Gastroesophageal sphincter (tissue), 4 donors: Measurements from ENCODE around the gene TNFRSF17. TPM values are rescaled to one million over a fixed set of nuclear protein-coding genes. Genes with fewer than 3 reads are reported as not detected.

Experiments used
- ATAC-seq: fragments of 150-250 bp; one replicate; pipeline ENCODE4 v1.9.1; 2016; ENCODE audit warnings: mild to moderate bottlenecking, moderate library complexity
- H3K27ac ChIP-seq, 4 donors: fragments of 200-600 bp; sonication (generic) in 3 of 4; 1 replicate in 3 of 4; 2 replicates in 1 of 4; pipeline ENCODE4 v1.5.1; 2016 to 2019
- H3K27me3 ChIP-seq: fragments of 200-600 bp; sonication (generic); one replicate; pipeline ENCODE4 v1.5.1; 2019
- H3K36me3 ChIP-seq, 2 donors: fragments of 200-600 bp; sonication (generic); one replicate each; pipeline ENCODE4 v1.5.1; 2019; ENCODE audit warnings: control low read depth in 1 of 2
- H3K4me1 ChIP-seq, 3 donors: fragments of 200-600 bp; sonication (generic); 1 replicate in 2 of 3; 2 replicates in 1 of 3; pipeline ENCODE4 v1.5.1; 2016 to 2019; ENCODE audit warnings: control low read depth in 2 of 3
- H3K4me3 ChIP-seq, 2 donors: fragments of 200-600 bp; sonication (generic); one replicate each; pipeline ENCODE4 v1.5.1; 2019; ENCODE audit warnings: mild to moderate bottlenecking in 1 of 2, moderate library complexity in 1 of 2
- H3K9me3 ChIP-seq, 3 donors: fragments of 200-600 bp; sonication (generic); one replicate each; pipeline ENCODE4 v1.5.1; 2017 to 2019; ENCODE audit warnings: control low read depth in 2 of 3
- EP300 ChIP-seq: sonication (generic); formaldehyde crosslinking; IDR thresholded peaks from one replicate; pipeline ENCODE4 v1.6.1; 2017; ENCODE audit warnings: antibody characterized with exemption, mild to moderate bottlenecking
- POLR2A ChIP-seq, 2 donors: fragments of 450-650 bp; IDR thresholded peaks; one replicate each; pipeline ENCODE4 v1.6.1; 2017; ENCODE audit warnings: antibody characterized with exemption in 2 of 2, mild to moderate bottlenecking in 2 of 2, moderate library complexity in 1 of 2
- POLR2AphosphoS5 ChIP-seq: sonication (generic); formaldehyde crosslinking; IDR thresholded peaks from one replicate; pipeline ENCODE4 v1.6.1; 2017; ENCODE audit warnings: antibody characterized with exemption
- WGBS, 2 donors: methylation state at CpG; one replicate each; pipeline ENCODE4 v1.1.5; 2018; ENCODE audit warnings: low coverage in 1 of 2; 5-methylcytosine and 5-hydroxymethylcytosine counted together
- total RNA-seq, 4 donors: library from RNA; depleted of rRNA; stranded (reverse); fragments of >200 nt; gene quantifications; one replicate each; pipeline ENCODE4 v1.1.0, GENCODE V29; 2016
- TF ChIP-seq, protein P1 (sequence below), 4 experiments: fragments of 200-600 bp in 2 of 4; fragments of 450-650 bp in 2 of 4; sonication (generic) in 1 of 4; IDR thresholded peaks; one replicate each; pipeline ENCODE4 v1.5.1; 2017 to 2019; ENCODE audit warnings: antibody characterized with exemption in 4 of 4, mild to moderate bottlenecking in 2 of 4, moderate library complexity in 2 of 4

The TNFRSF17 gene
- total RNA-seq, 4 donors from 2014 or later, result 0.45 TPM; not detected in 3

DNA sequence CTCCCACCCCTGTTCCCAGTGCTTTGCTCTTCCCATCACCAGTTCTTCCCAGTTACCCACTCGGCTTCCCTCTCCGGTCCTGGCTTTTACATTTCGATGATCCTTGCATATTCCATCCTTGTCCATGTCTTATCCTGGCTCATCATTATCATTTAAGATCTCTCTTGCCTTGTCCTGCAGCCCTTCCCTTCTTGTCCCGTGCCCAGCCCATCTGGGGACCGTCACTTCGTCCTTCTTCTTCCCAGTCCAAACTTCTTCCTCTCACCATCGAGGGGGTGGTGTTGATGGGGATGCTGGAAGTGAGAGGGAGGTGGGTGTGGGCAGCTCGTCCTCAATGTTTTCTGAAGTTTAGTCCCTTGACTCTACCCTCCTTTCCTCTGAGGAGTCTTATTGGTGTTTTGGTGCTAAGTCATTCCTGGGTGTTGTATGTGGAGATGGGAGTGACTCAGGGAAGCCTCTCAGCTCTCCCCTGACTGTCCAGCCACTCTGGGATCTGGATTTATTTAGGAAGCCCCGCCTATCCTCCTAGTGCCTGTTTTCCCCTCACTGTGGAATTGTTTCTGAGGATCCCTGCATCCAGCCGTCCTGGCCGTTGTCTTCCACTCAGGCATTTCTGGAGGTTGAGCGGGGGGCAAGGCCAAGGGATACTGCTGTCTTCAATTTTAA lies 12.5 kb downstream of the TNFRSF17 start:
- H3K27ac ChIP-seq, result peak overlapping the region; percentile 49 to 93 (median 86)
- WGBS, 2 donors, result 0 to 4% methylated on average over 7 to 11 of the region's 12 CpGs
- H3K27me3 ChIP-seq, result no peaks in the 10 kb centered on the region
- TF ChIP-seq POLR2AphosphoS5 (peak; percentile 27), POLR2A (IDR thresholded peaks at IDR 0.05) (no peak)
- no peaks in the 10 kb centered on the region for H3K9me3 ChIP-seq
- peaks cover 0 to 28% (median 6%) of the 10 kb centered on the region in 3 donors for H3K4me1 ChIP-seq
- peak overlapping the region; percentile 54 to 95 for H3K4me3 ChIP-seq
- peak; percentile 80 for ATAC-seq
- H3K36me3 ChIP-seq, result peaks cover 0 to 8% of the 10 kb centered on the region in 2 donors

DNA sequence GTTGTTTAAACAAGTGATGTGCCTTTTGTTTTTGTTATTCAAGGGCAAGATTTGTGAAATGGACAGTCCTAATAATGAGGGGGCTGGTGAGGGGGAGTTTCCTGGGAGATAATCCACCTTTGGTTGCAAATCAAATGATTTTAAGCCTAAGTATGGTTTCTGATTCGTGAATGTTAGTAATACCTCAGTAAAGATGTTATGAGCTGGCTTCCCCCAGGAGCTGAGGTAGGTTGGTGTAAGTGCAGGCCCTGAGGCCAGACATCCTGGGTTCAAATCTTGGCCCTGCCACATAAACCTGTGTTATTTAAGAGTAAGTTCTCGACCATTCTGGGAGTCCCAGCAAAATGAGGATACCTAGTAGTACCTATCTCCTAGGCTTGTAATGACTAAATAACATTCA lies 13.1 kb downstream of the TNFRSF17 start:
- H3K4me3 ChIP-seq, result peak overlapping the region in 1 of 2 donors; percentile 95
- WGBS, 2 donors, result 44% methylated on average over 1 of the region's 2 CpGs; no CpG with 5 or more reads in 1 of the 2 donors
- no peaks in the 10 kb centered on the region for H3K27me3 ChIP-seq
- no peaks in the 10 kb centered on the region for H3K9me3 ChIP-seq
- peaks cover 0 to 28% (median 6%) of the 10 kb centered on the region in 3 donors for H3K4me1 ChIP-seq
- H3K36me3 ChIP-seq, result peaks cover 0 to 8% of the 10 kb centered on the region in 2 donors
- TF ChIP-seq POLR2A (IDR thresholded peaks at IDR 0.05) (no peak), POLR2AphosphoS5 (no peak), EP300 (no peak)
- TF ChIP-seq, protein P1, sequence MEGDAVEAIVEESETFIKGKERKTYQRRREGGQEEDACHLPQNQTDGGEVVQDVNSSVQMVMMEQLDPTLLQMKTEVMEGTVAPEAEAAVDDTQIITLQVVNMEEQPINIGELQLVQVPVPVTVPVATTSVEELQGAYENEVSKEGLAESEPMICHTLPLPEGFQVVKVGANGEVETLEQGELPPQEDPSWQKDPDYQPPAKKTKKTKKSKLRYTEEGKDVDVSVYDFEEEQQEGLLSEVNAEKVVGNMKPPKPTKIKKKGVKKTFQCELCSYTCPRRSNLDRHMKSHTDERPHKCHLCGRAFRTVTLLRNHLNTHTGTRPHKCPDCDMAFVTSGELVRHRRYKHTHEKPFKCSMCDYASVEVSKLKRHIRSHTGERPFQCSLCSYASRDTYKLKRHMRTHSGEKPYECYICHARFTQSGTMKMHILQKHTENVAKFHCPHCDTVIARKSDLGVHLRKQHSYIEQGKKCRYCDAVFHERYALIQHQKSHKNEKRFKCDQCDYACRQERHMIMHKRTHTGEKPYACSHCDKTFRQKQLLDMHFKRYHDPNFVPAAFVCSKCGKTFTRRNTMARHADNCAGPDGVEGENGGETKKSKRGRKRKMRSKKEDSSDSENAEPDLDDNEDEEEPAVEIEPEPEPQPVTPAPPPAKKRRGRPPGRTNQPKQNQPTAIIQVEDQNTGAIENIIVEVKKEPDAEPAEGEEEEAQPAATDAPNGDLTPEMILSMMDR (IDR thresholded peaks at IDR 0.05), result no peak
- no peak for ATAC-seq
- H3K27ac ChIP-seq, result peak overlapping the region in 3 of 4 donors; percentile 86 to 93 (median 86)

DNA sequence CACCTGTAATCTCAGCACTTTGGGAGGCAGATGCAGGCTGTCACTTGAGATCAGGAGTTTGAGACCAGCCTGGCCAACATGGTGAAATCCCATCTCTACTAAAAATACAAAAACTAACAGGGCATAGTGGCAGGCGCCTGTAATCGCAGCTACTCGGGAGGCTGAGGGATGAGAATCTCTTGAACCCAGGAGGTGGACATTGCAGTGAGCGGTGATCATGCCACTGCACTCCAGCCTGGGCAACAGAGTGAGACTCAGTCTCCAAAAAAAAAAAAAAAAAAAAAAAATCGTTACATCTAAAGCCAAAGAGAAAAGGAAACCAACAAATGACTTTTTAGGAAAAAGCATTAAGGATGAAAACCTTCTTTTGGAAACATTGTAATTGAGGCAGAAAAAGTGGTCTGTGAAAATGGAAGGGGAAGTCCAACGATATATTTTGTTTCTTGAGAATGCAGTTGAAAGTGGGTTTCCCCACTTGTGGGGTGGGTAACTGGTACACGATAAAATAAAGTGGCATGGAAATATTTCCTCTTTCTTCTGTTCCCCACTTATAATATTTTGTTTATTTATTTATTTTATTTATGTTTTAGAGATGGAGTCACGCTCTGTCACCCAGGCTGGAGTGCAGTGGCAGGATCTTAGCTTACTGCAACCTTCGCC lies 14.1 kb downstream of the TNFRSF17 start:
- peaks cover 0 to 28% (median 6%) of the 10 kb centered on the region in 3 donors for H3K4me1 ChIP-seq
- H3K4me3 ChIP-seq, result no peak overlapping the region
- H3K9me3 ChIP-seq, result no peaks in the 10 kb centered on the region
- ATAC-seq, result no peak
- 78 to 84% methylated on average over 6 to 9 of the region's 9 CpGs for WGBS, 2 donors
- peaks cover 0 to 2% of the 10 kb centered on the region in 2 donors for H3K36me3 ChIP-seq
- no peaks in the 10 kb centered on the region for H3K27me3 ChIP-seq
- peak overlapping the region in 1 of 4 donors; percentile 86 for H3K27ac ChIP-seq
- TF ChIP-seq EP300 (no peak), POLR2A (IDR thresholded peaks at IDR 0.05) (no peak), POLR2AphosphoS5 (no peak)
- TF ChIP-seq, protein P1 (IDR thresholded peaks at IDR 0.05), result no peak

DNA sequence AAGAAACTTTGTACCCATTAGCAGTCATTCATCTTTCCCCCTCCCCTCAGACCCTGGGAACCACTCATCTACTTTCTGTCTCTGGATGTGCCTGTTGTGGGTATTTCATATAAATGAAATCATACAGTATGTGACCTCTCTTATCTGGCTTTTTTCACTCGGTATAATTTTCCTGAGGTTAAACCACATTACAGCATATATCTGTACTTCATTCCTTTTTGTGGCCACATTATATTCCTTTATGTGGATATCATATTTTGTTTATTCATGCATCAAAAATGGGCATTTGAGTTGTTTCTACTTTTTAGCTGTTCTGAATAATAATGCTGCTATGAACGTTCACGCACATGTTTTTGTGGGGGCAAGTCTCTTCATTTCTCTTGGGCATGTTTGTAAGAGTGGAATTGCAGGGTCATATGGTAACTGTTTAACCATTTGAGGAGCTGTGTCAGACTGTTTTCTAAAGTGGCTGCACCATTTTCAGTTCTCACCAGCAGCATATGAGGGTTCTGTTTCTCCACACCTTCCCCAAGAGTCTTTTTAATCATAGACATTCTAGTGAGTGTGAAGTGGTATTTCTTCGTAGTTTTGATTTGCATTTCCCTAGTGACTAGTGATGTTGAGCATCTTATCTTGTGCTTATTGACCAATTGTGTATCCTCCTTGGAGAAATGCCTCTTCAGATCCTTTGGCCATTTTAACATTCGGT lies 15.3 kb downstream of the TNFRSF17 start:
- TF ChIP-seq POLR2A (IDR thresholded peaks at IDR 0.05), result no peak
- TF ChIP-seq, protein P1 (IDR thresholded peaks at IDR 0.05), result no peak
- no peak for TF ChIP-seq POLR2AphosphoS5
- no peak for TF ChIP-seq EP300
- WGBS, 2 donors, result 74 to 82% methylated on average over 4 to 5 of the region's 5 CpGs
- Histone ChIP-seq H3K36me3 (no peaks in the 10 kb centered on the region), H3K27ac (no peak overlapping the region), H3K27me3 (no peaks in the 10 kb centered on the region), H3K4me1 (peaks cover 0 to 27% (median 6%) of the 10 kb centered on the region in 3 donors), H3K9me3 (no peaks in the 10 kb centered on the region), H3K4me3 (no peak overlapping the region)
- ATAC-seq, result no peak

DNA sequence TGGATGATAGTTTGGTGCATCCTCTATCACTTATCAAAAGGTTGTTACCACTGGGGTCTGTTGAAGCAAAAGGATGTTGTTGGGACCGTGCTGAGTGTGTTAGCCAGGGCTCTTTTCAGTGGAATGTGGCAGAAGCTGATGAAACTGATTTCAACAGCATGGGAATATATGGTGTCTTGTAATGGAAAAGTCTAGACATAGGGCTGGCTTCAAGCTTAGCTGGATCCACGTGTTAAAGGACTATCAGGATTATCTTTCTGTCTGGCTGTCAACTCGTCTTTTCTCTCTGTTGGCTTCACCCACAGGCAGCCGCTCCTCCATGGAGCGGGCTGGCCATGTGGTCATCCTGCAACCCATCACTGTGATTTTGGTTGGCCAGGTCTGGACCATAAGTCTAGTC lies 20.2 kb downstream of the TNFRSF17 start:
- H3K27ac ChIP-seq, result no peak overlapping the region
- H3K4me1 ChIP-seq, result no peaks in the 10 kb centered on the region
- H3K9me3 ChIP-seq, result no peaks in the 10 kb centered on the region
- no peak for ATAC-seq
- TF ChIP-seq, protein P1 (IDR thresholded peaks at IDR 0.05), result no peak
- TF ChIP-seq POLR2A (IDR thresholded peaks at IDR 0.05) (no peak), EP300 (no peak), POLR2AphosphoS5 (no peak)
- H3K36me3 ChIP-seq, result no peaks in the 10 kb centered on the region
- no peak overlapping the region for H3K4me3 ChIP-seq
- no peaks in the 10 kb centered on the region for H3K27me3 ChIP-seq
- 71 to 100% methylated on average over 2 to 4 of the region's 5 CpGs for WGBS, 2 donors
